HL-60 (cell line): ENCODE measurements around the gene KRT9.

Experiments
- DNase-seq, 2 experiments: peaks; one replicate each; pipeline ENCODE4 v3.0.0-alpha.2; 2010 to 2020; ENCODE audit warnings: low read depth in 1 of 2, low spot score in 1 of 2
- H3K27ac ChIP-seq: fragments of 250-450 bp; sonication (Bioruptor Pico); replicated peaks from 2 replicates; pipeline ENCODE4 v1.5.1; 2020; ENCODE audit warnings: mild to moderate bottlenecking, moderate library complexity
- H3K27me3 ChIP-seq: fragments of 250-450 bp; sonication (Bioruptor Pico); 2 replicates; pipeline ENCODE4 v1.5.1; 2021; ENCODE audit warnings: mild to moderate bottlenecking, moderate library complexity; ENCODE audit not compliant: insufficient read depth, poor library complexity, severe bottlenecking
- H3K4me3 ChIP-seq: replicated peaks from 2 replicates; pipeline ENCODE4 v1.5.1; 2011; ENCODE audit warnings: mild to moderate bottlenecking, control low read depth, low read length; ENCODE audit not compliant: insufficient read depth
- CTCF ChIP-seq: IDR thresholded peaks from one replicate; pipeline ENCODE4 v1.5.1; 2011; ENCODE audit warnings: low read length, control low read depth, inconsistent platforms; ENCODE audit not compliant: insufficient read depth
- GABPA ChIP-seq: IDR thresholded peaks from 2 replicates; pipeline ENCODE4 v1.6.1; 2012; ENCODE audit warnings: low read depth
- POLR2AphosphoS5 ChIP-seq: IDR thresholded peaks from 2 replicates; pipeline ENCODE4 v1.6.1; 2012; ENCODE audit warnings: low read depth
- REST ChIP-seq: IDR thresholded peaks from 2 replicates; pipeline ENCODE4 v1.6.1; 2012; ENCODE audit warnings: low read depth; ENCODE audit not compliant: insufficient replicate concordance
- SPI1 ChIP-seq: IDR thresholded peaks from 2 replicates; pipeline ENCODE4 v1.6.1; 2012; ENCODE audit warnings: low read depth, mild to moderate bottlenecking, borderline replicate concordance

The KRT9 gene

GRCh38 chr17:41528959-41529353 is 42.9 kb downstream of the KRT9 start:
- no peak overlapping the region for H3K4me3 ChIP-seq
- H3K27ac ChIP-seq = no peak overlapping the region
- peaks cover 34% of the 10 kb centered on the region for H3K27me3 ChIP-seq
- no peak for DNase-seq
- TF ChIP-seq POLR2AphosphoS5 (no peak), GABPA (no peak), SPI1 (no peak), CTCF (no peak), REST (no peak)

GRCh38 chr17:41527063-41528023 is 44.5 kb downstream of the KRT9 start:
- DNase-seq = no peak
- TF ChIP-seq CTCF = no peak
- no peak for TF ChIP-seq GABPA
- TF ChIP-seq POLR2AphosphoS5 = no peak
- TF ChIP-seq SPI1 = no peak
- TF ChIP-seq REST = no peak
- no peak overlapping the region for H3K27ac ChIP-seq
- no peak overlapping the region for H3K4me3 ChIP-seq
- peaks cover 32% of the 10 kb centered on the region for H3K27me3 ChIP-seq

- H3K27ac ChIP-seq = no peak overlapping the region
- TF ChIP-seq REST = no peak
- TF ChIP-seq CTCF = no peak
- TF ChIP-seq SPI1 = no peak
- no peak for TF ChIP-seq POLR2AphosphoS5
- TF ChIP-seq GABPA = no peak
- DNase-seq = no peak
- H3K4me3 ChIP-seq = no peak overlapping the region
- H3K27me3 ChIP-seq = peaks cover 25% of the 10 kb centered on the region
Observed at GRCh38 chr17:41524261-41524660, 47.6 kb downstream of the KRT9 start.
